HUDEP-2 (cell line): ENCODE data around the gene TRAPPC3.

ENCODE experiments used
- DNase-seq, 76 experiments: peaks; one replicate each; lab custom pipeline; 2025; ENCODE audit not compliant: unreplicated experiment in 76 of 76; lab: John Stamatoyannopoulos, UW

The TRAPPC3 gene

DNA sequence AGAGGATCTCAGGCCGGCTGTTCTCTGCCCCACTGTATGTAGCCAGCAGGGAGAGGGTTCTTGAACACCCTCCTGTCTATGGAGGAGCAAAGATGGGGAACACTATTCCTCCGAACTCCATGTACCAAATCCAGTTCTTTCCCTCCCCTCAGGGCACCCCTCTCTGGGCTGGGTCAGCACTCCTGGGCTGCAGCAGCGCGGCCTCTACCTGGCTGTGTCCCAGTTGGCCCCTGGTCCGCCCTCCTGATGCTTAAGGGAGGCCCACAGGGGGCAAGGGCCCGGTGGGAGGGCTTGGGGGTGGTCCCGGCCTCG, 61.1 kb downstream of the TRAPPC3 start:
- DNase-seq: no peak

DNA sequence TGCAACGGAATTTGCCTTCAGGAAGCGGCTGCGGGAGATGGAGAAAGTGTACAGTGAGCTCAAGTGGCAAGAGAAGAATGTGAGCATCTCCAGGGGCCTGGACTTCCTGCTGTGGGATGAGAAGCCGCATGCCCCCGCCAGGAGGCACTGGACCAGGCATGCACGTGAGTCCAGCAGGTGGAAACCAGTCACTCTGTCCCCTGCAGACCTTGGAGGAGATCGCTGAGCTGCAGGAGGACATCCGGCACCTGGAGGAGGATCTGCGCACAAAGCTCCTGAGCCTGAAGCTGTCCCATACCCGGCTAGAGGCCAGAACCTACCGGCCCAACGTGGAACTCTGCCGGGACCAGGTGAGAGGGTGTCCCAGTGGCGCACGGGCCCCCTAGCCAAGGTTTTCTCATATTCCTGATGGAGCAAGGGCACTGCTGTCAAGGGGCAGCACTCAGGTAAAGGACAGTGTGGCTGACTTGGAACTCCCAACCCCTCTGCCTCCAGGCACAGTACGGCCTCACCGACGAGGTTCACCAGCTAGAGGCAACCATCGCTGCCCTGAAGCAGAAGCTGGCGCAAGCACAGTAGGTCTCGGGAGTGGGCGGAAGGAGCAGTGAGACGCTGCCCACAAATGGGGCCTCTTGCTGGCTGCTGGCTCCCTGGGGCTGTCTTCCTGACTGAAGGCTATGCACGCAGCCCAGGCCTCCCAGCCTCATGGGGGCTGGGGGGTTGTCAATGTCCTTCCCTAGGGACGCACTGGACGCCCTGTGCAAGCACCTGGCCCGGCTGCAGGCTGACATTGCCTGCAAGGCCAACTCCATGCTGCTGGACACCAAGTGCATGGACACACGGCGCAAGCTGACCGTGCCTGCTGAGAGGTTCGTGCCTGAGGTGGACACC, 61.8 kb downstream of the TRAPPC3 start:
- no peak for DNase-seq
